GM19397 (cell line): Measurements from ENCODE around the gene BOLA2B.

Experiments
- ATAC-seq: cut with Tn5 transposase; IDR thresholded peaks from one replicate; pipeline ENCODE4 v1.9.1; 2021; ENCODE audit warnings: mild to moderate bottlenecking, moderate library complexity; ENCODE audit not compliant: unreplicated experiment

BOLA2B gene

DNA sequence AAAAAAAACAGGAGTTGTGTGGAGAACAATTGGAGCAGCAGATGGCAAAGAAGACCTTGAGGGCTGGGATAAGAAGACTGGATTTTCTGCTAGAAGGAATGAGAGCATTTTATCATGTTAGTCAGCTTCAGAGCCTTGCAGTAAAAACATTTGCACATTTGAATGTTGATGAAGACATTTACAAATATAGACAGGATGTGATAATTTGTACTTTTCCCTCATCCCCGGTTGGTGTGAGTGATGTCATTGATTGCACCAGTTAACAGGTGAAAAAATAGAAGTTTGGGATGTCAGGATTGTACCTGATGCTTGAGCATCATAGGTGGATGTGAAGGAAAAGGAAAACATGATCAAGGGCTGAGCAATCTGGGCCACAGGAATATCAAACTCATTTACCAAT lies 47.8 kb downstream of the BOLA2B start:
- no peak for ATAC-seq

DNA sequence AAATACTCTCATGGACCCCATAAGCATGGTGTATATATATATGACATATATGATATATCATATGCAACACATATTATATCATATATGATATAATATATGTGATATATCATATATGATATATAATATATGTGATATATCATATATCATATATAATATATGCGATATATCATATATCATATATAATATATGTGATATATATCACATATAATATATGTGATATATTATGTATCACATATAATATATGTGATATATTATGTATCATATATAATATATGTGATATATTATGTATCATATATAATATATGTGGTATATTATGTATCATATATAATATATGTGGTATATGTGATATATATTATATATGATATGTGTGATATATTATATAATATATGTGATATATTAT lies 48.5 kb downstream of the BOLA2B start:
- ATAC-seq: no peak

DNA sequence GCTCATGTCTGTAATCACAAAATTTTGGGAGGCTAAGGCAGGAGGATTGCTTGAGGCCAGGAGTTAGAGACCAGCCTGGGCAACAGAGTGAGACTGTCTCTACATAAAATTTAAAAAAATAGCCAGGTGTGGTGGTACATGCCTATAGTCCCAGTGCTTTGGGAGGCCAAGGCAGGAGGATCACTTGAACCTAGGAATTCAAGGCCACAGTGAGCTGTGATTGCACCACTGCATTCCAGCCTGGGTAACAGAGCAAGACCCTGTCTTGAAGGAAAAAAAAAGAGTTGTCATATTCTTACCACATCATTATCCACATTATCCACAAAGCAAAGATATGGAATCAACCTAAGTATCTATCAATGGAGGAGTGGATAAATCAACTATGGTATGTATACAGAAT lies 49.4 kb downstream of the BOLA2B start:
- ATAC-seq: no peak

DNA sequence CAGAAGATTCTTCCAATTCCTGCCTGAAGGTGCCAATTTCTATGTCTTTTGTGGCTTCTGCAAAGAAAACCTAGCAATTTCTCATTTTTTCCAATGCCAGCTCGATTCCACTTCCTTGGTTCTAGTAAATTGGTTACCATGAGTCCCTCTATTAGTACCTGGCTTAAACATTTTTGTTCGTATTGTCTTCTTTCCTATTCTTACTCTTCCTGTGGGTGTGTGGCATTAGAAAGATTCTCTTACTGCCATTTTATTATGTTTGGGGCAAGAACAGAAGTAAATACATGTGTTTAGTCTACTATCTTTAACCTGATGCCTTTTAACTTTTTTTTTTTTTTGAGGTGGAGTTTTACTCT lies 50.1 kb downstream of the BOLA2B start:
- no peak for ATAC-seq
